Left ventricle myocardium inferior (tissue), 1 donor: ENCODE data around the gene PDE6D. TPM values are rescaled to one million over a fixed set of nuclear protein-coding genes. Genes with fewer than 3 reads are reported as not detected.

Experiments used
- DNase-seq: peaks from one replicate; pipeline ENCODE4 v3.0.0-alpha.2; 2020
- H3K27ac ChIP-seq: fragments of 200-600 bp; replicated peaks from 2 replicates; pipeline ENCODE4 v1.8.0; 2021
- H3K27me3 ChIP-seq: fragments of 200-600 bp; 2 replicates; pipeline ENCODE4 v1.8.0; 2021; ENCODE audit warnings: low read depth
- H3K36me3 ChIP-seq: fragments of 200-600 bp; 2 replicates; pipeline ENCODE4 v1.8.0; 2021
- H3K4me1 ChIP-seq: fragments of 200-600 bp; 2 replicates; pipeline ENCODE4 v1.8.0; 2021
- H3K4me3 ChIP-seq: fragments of 200-600 bp; 2 replicates; pipeline ENCODE4 v1.8.0; 2021; ENCODE audit warnings: mild to moderate bottlenecking, moderate library complexity
- H3K9me3 ChIP-seq: fragments of 200-600 bp; replicated peaks from 2 replicates; pipeline ENCODE4 v1.8.0; 2021
- CTCF ChIP-seq: fragments of 200-600 bp; IDR thresholded peaks from 2 replicates; pipeline ENCODE4 v1.8.0; 2021; ENCODE audit warnings: antibody characterized with exemption, mild to moderate bottlenecking, borderline replicate concordance
- intact Hi-C: fragments of 100-400 bp; cut with micrococcal nuclease; formaldehyde crosslinking; loops from one replicate; pipeline ENCODE4 v1.11.0; 2022
- total RNA-seq: library from RNA; stranded (reverse); fragmentation: NEBNext Ultra II Directional; extraction: Animal tissue kit (Norgen Biotek cat#: 25700); gene quantifications from one replicate; pipeline ENCODE4 v1.2.1, GENCODE V29; 2021
- donor health status: DM: no; HTN: yes; CAD: no; lungs with severe emphysema.

The PDE6D gene
- total RNA-seq, 1 donor from 2014 or later, result 15.5 TPM

DNA sequence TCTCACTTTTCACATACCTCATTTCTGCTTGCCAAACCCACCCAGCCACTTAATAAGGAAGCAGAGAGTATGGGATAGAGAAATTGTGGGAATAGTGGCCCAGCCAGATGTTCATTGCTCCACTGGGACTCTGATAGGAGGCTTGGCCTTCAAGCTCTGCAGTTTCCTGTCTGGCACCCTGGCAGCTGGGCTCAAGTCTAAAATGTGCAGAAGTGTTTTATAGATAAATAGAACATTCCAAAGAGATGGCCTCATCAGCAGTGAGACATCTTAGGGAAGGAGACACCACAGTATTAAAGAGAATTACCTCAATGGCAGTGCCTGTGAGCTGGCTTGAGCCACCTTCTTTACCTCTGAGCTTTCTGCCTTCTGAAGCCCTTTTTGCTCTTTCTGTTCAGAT, 29.8 kb upstream of the PDE6D start:
- peaks cover 7% of the 10 kb centered on the region for H3K4me1 ChIP-seq
- intact Hi-C loops, result no loop called here
- no peak for DNase-seq
- peaks cover 68% of the 10 kb centered on the region for H3K36me3 ChIP-seq
- peaks cover 8% of the 10 kb centered on the region for H3K9me3 ChIP-seq
- H3K27me3 ChIP-seq, result no peaks in the 10 kb centered on the region
- TF ChIP-seq CTCF, result no peak
- H3K4me3 ChIP-seq, result no peak overlapping the region
- H3K27ac ChIP-seq, result no peak overlapping the region

DNA sequence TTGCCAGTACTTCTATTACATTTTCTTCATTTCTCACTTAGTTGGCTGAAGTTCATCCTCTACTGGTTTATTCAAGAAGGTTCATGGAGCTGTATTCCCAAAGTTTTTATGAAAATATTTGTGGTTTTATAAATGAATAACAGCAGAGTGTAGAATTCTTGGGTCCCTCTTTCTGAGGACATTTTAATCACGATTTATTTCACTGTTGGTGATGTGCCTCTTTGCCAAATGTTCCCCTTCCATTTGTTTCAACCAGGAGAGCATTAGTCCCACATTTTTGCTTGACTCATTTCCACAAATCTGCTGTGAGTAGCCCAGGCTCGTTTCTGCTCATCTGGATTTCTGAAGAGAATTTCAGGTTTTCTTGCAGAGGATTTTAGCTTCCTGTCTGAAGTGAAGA, 25.9 kb upstream of the PDE6D start:
- no peaks in the 10 kb centered on the region for H3K27me3 ChIP-seq
- no peak overlapping the region for H3K4me3 ChIP-seq
- no peaks in the 10 kb centered on the region for H3K9me3 ChIP-seq
- intact Hi-C loops, result no loop called here
- no peak for TF ChIP-seq CTCF
- peaks cover 7% of the 10 kb centered on the region for H3K4me1 ChIP-seq
- no peak overlapping the region for H3K27ac ChIP-seq
- H3K36me3 ChIP-seq, result peaks cover 67% of the 10 kb centered on the region
- DNase-seq, result no peak

- H3K9me3 ChIP-seq, result no peaks in the 10 kb centered on the region
- DNase-seq, result no peak
- TF ChIP-seq CTCF, result no peak
- no peaks in the 10 kb centered on the region for H3K4me1 ChIP-seq
- peaks cover 72% of the 10 kb centered on the region for H3K36me3 ChIP-seq
- no peak overlapping the region for H3K27ac ChIP-seq
- intact Hi-C loops, result no loop called here
- no peak overlapping the region for H3K4me3 ChIP-seq
- H3K27me3 ChIP-seq, result no peaks in the 10 kb centered on the region
Measured at GRCh38 chr2:231803501-231804138, 22.5 kb upstream of the PDE6D start.

DNA sequence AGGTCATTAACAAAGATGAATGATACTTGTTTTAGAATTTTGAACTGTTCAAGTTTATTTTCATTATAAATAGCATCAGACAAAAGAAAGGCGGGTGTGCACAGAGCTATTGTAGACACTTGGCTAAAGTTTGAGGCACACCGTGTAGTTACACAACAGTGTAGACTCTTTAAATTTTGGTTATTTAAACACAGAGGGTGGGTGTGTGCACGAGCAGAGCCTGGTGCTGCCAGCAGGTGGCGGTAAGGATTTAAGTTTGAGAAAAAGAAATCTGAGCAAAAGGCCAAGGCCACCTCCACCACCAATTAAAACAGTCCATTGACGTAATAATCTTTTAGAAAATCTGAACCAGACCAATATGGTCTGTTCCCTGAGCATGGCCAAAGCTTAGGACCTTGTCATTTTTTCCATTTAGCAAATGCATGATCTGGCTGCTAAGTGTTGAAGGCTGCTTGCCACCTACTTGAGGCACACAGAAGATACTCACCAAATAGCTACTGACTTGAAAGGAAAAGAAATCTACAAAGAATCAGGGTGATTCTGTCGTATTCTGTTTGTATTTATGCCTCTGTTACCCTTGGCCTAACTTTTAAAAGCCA, 19.5 kb upstream of the PDE6D start:
- Histone ChIP-seq H3K36me3 (peaks cover 78% of the 10 kb centered on the region), H3K4me1 (peaks cover 16% of the 10 kb centered on the region), H3K27me3 (no peaks in the 10 kb centered on the region), H3K9me3 (no peaks in the 10 kb centered on the region), H3K27ac (no peak overlapping the region), H3K4me3 (no peak overlapping the region)
- peak; percentile 71 for TF ChIP-seq CTCF
- DNase-seq, result no peak
- intact Hi-C loops, result no loop called here

- Histone ChIP-seq H3K4me3 (no peak overlapping the region), H3K36me3 (peaks cover 88% of the 10 kb centered on the region), H3K4me1 (peaks cover 22% of the 10 kb centered on the region), H3K9me3 (no peaks in the 10 kb centered on the region), H3K27ac (peak overlapping the region; percentile 12), H3K27me3 (no peaks in the 10 kb centered on the region)
- no peak for TF ChIP-seq CTCF
- no peak for DNase-seq
- intact Hi-C loops, result no loop called here
Measured at GRCh38 chr2:231795525-231796327, 14.6 kb upstream of the PDE6D start.
